ENCODE measurements around the gene TMEM151B.
A peak's percentile ranks its signal among the peaks of the same experiment; 100 is the strongest.

TMEM151B gene

GRCh38 chr6:44233567-44234100 is 36.6 kb upstream of the TMEM151B start:
- H3K9me3 ChIP-seq (ENCODE audit: control insufficient read depth, low read length): no peaks in the 10 kb centered on the region
- no peak overlapping the region for H3K4me3 ChIP-seq (ENCODE audit: extremely low read depth, insufficient read depth, low read length, poor library complexity, severe bottlenecking)
- H3K4me1 ChIP-seq (ENCODE audit: control insufficient read depth, insufficient read depth, low read length, poor library complexity, severe bottlenecking): peaks cover 16% of the 10 kb centered on the region
- H3K36me3 ChIP-seq (ENCODE audit: control insufficient read depth, insufficient read depth, low read length): peaks cover 17% of the 10 kb centered on the region
- H3K27ac ChIP-seq (ENCODE audit: low read depth, low read length, severe bottlenecking): no peak overlapping the region
- 85 to 92% methylated on average over 12 to 14 of the region's 14 CpGs for WGBS, 2 experiments (ENCODE audit: insufficient coverage in 2 of 2)

DNA sequence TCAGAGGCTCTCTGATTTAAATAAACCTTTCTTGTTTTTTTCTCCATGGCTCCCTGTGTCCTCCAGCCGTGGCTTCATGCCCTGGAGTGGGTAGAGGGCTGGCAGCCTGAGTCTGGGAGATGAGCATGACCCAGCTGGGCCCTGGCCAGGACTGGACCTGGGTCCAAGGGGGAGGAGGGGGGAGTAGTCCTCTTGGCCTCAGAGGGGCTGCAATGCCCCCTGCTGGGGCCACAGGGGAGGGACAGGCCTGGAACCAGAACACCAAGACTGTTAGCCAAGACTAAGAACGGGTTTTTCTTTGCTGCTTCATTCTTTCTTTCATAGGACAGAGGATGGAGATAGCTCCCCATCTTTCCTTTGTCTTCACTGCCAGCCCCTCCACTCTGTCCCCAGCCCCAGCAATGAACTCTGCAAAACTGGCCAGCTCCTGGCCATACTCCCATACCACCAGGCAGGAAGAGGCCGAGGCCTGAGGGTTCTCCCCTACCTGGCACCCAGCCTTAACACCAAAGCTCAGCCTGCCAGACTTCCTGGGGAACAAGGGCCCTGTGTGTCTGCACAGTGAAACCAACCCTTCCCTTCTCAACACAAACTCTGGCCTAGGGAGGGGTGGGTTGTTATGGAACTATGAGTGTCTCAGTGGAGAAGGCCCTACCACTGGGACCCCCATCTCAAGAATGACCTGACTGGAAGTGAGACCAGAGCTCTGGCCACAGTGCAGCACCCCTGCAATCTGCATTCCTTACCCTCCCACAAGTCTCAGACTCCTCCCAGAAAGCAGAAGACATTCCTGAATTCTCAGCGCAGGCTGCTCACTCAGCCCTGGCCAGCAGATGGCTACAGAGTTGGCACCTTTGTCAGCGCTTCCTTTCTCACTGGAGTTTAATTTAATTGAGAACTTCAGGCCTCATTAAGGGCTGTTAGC is 35.9 kb upstream of the TMEM151B start:
- peaks cover 13% of the 10 kb centered on the region for H3K36me3 ChIP-seq (ENCODE audit: control insufficient read depth, insufficient read depth, low read length)
- H3K4me1 ChIP-seq (ENCODE audit: control insufficient read depth, insufficient read depth, low read length, poor library complexity, severe bottlenecking): peaks cover 16% of the 10 kb centered on the region
- no peaks in the 10 kb centered on the region for H3K9me3 ChIP-seq (ENCODE audit: control insufficient read depth, low read length)
- WGBS, 2 experiments (ENCODE audit: insufficient coverage in 2 of 2): 36 to 42% methylated on average over 3 to 5 of the region's 5 CpGs
- H3K27ac ChIP-seq (ENCODE audit: low read depth, low read length, severe bottlenecking): peak overlapping the region; percentile 70
- H3K4me3 ChIP-seq (ENCODE audit: extremely low read depth, insufficient read depth, low read length, poor library complexity, severe bottlenecking): no peak overlapping the region

GRCh38 chr6:44235269-44235668 is 35.0 kb upstream of the TMEM151B start:
- WGBS, 2 experiments (ENCODE audit: insufficient coverage in 2 of 2): 83 to 91% methylated on average over 5 of the region's 6 CpGs
- H3K27ac ChIP-seq (ENCODE audit: low read depth, low read length, severe bottlenecking): no peak overlapping the region

DNA sequence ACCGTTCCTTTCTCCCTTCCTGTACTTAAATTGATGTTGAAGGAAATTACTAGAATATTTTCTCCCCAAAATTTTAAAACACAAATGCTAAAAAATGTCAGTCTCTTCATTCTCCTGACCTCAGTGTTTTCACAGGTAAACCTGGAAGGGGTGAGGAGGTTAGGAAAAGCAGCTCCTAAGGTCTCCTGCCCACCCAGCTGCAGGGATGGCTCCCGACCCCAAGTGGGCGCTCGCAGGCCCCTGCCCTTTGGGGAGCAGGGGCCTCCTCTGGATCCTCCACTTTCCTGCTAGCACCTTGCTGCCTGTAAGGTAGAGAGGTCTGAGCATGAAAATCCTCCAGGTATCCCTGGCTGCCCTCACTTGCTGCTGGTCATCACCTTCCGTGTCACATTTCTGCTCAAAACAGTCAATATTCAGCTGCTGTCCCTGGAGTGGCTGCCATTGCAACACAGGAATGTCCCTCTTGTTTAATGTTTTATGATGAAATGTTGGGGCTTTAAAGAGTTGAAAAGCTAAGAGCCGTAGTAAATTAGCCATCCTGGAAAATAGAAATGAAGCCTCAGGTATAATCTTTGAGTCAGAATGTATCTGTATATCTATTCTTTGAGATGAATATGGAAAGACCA is 34.2 kb upstream of the TMEM151B start:
- Histone ChIP-seq H3K9me3 (ENCODE audit: control insufficient read depth, low read length) (no peaks in the 10 kb centered on the region), H3K27ac (ENCODE audit: low read depth, low read length, severe bottlenecking) (no peak overlapping the region), H3K4me1 (ENCODE audit: control insufficient read depth, insufficient read depth, low read length, poor library complexity, severe bottlenecking) (peaks cover 16% of the 10 kb centered on the region), H3K36me3 (ENCODE audit: control insufficient read depth, insufficient read depth, low read length) (peaks cover 5% of the 10 kb centered on the region), H3K4me3 (ENCODE audit: extremely low read depth, insufficient read depth, low read length, poor library complexity, severe bottlenecking) (no peak overlapping the region)
- WGBS, 2 experiments (ENCODE audit: insufficient coverage in 2 of 2): 92 to 100% methylated on average over 1 to 5 of the region's 6 CpGs

More at GRCh38 chr6:44235269-44235668, 35.0 kb upstream of the TMEM151B start:
- H3K4me3 ChIP-seq (ENCODE audit: extremely low read depth, insufficient read depth, low read length, poor library complexity, severe bottlenecking): no peak overlapping the region
- peaks cover 16% of the 10 kb centered on the region for H3K4me1 ChIP-seq (ENCODE audit: control insufficient read depth, insufficient read depth, low read length, poor library complexity, severe bottlenecking)
- H3K36me3 ChIP-seq (ENCODE audit: control insufficient read depth, insufficient read depth, low read length): peaks cover 5% of the 10 kb centered on the region
- H3K9me3 ChIP-seq (ENCODE audit: control insufficient read depth, low read length): no peaks in the 10 kb centered on the region

GRCh38 chr6:44237021-44237812 is 33.0 kb upstream of the TMEM151B start:
- Histone ChIP-seq H3K27ac (ENCODE audit: low read depth, low read length, severe bottlenecking) (peak overlapping the region; percentile 81), H3K4me1 (ENCODE audit: control insufficient read depth, insufficient read depth, low read length, poor library complexity, severe bottlenecking) (peaks cover 16% of the 10 kb centered on the region), H3K9me3 (ENCODE audit: control insufficient read depth, low read length) (no peaks in the 10 kb centered on the region), H3K36me3 (ENCODE audit: control insufficient read depth, insufficient read depth, low read length) (peaks cover 1% of the 10 kb centered on the region), H3K4me3 (ENCODE audit: extremely low read depth, insufficient read depth, low read length, poor library complexity, severe bottlenecking) (peak overlapping the region; percentile 49)
- 56 to 60% methylated on average over 18 to 19 of the region's 22 CpGs for WGBS, 2 experiments (ENCODE audit: insufficient coverage in 2 of 2)

DNA sequence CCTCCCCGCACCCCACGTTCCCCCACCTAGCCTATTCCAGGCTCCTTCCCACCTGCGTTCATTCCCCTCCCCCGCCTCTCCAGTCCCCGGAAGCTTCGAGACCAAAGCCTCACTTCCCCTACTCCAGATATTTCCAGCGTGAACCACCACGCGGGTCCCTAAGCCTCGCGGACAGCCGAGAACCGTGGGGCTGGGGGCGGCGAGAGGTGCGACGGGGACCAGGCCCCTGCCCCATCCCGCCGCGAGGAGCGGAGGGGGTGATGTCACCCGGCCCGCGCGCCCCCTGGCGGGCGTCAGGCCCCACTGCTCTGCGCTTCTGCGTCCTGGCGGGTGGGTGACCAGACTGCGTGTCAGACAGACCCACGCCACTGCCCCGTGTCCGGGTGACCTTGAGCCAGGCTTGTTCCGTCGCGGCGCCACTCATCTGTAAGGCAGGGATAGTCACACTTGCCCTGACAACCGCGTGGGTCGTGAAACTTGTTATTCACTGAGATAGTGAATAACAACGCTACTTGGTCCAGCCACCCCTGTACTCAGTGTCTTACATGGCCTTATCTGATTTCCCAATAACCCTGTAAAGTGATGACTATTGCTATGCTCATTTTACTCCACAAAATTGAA is 32.3 kb upstream of the TMEM151B start:
- H3K4me1 ChIP-seq (ENCODE audit: control insufficient read depth, insufficient read depth, low read length, poor library complexity, severe bottlenecking): peaks cover 16% of the 10 kb centered on the region

GRCh38 chr6:44238687-44239350 is 31.4 kb upstream of the TMEM151B start:
- Histone ChIP-seq H3K4me1 (ENCODE audit: control insufficient read depth, insufficient read depth, low read length, poor library complexity, severe bottlenecking) (peaks cover 13% of the 10 kb centered on the region), H3K27ac (ENCODE audit: low read depth, low read length, severe bottlenecking) (no peak overlapping the region), H3K36me3 (ENCODE audit: control insufficient read depth, insufficient read depth, low read length) (no peaks in the 10 kb centered on the region), H3K4me3 (ENCODE audit: extremely low read depth, insufficient read depth, low read length, poor library complexity, severe bottlenecking) (no peak overlapping the region), H3K9me3 (ENCODE audit: control insufficient read depth, low read length) (no peaks in the 10 kb centered on the region)
- WGBS, 2 experiments (ENCODE audit: insufficient coverage in 2 of 2): 84 to 92% methylated on average over 6 of the region's 7 CpGs

More for the DNA sequence above, 32.3 kb upstream of the TMEM151B start:
- H3K9me3 ChIP-seq (ENCODE audit: control insufficient read depth, low read length): no peaks in the 10 kb centered on the region
- H3K36me3 ChIP-seq (ENCODE audit: control insufficient read depth, insufficient read depth, low read length): no peaks in the 10 kb centered on the region
- 4 to 6% methylated on average over 20 to 42 of the region's 42 CpGs for WGBS, 2 experiments (ENCODE audit: insufficient coverage in 2 of 2)
- peak overlapping the region; percentile 49 for H3K4me3 ChIP-seq (ENCODE audit: extremely low read depth, insufficient read depth, low read length, poor library complexity, severe bottlenecking)
- H3K27ac ChIP-seq (ENCODE audit: low read depth, low read length, severe bottlenecking): peak overlapping the region; percentile 81

- WGBS, 2 experiments (ENCODE audit: insufficient coverage in 2 of 2): 94 to 100% methylated on average over 4 of the region's 7 CpGs
Measured at GRCh38 chr6:44243345-44243744, 26.9 kb upstream of the TMEM151B start.

GRCh38 chr6:44245391-44245911 is 24.8 kb upstream of the TMEM151B start:
- Histone ChIP-seq H3K36me3 (ENCODE audit: control insufficient read depth, insufficient read depth, low read length) (peaks cover 29% of the 10 kb centered on the region), H3K4me3 (ENCODE audit: extremely low read depth, insufficient read depth, low read length, poor library complexity, severe bottlenecking) (peak overlapping the region; percentile 99), H3K9me3 (ENCODE audit: control insufficient read depth, low read length) (no peaks in the 10 kb centered on the region), H3K4me1 (ENCODE audit: control insufficient read depth, insufficient read depth, low read length, poor library complexity, severe bottlenecking) (peaks cover 12% of the 10 kb centered on the region), H3K27ac (ENCODE audit: low read depth, low read length, severe bottlenecking) (no peak overlapping the region)
- WGBS, 2 experiments (ENCODE audit: insufficient coverage in 2 of 2): 76 to 94% methylated on average over 6 to 8 of the region's 12 CpGs

More at GRCh38 chr6:44243345-44243744, 26.9 kb upstream of the TMEM151B start:
- H3K4me3 ChIP-seq (ENCODE audit: extremely low read depth, insufficient read depth, low read length, poor library complexity, severe bottlenecking): no peak overlapping the region
- no peaks in the 10 kb centered on the region for H3K4me1 ChIP-seq (ENCODE audit: control insufficient read depth, insufficient read depth, low read length, poor library complexity, severe bottlenecking)
- no peaks in the 10 kb centered on the region for H3K9me3 ChIP-seq (ENCODE audit: control insufficient read depth, low read length)
- H3K27ac ChIP-seq (ENCODE audit: low read depth, low read length, severe bottlenecking): no peak overlapping the region
- H3K36me3 ChIP-seq (ENCODE audit: control insufficient read depth, insufficient read depth, low read length): peaks cover 8% of the 10 kb centered on the region
